K562 (cell line): ENCODE measurements around the gene RNU11. TPM values are rescaled to one million over a fixed set of nuclear protein-coding genes. Genes with fewer than 3 reads are reported as not detected.

Experiments
- ATAC-seq: fragments of 200-7000 bp; cut with Tn5 transposase; 3 replicates; pipeline ENCODE4 v1.9.1; 2020; ENCODE audit warnings: moderate library complexity
- BruUV-seq: library from RNA; stranded (reverse); fragments of 400-500 nt; replicated peaks from 2 replicates; lab custom pipeline; 2021; lab: Mats Ljungman, UMichigan
- CTCF ChIA-PET: fragments of 300-600 bp; formaldehyde crosslinking; extraction: SDS; loops from one replicate; lab custom pipeline; 2021; ENCODE audit warnings: low intra/inter-chr PET ratio; lab: Yijun Ruan, JAX
- POLR2A ChIA-PET: fragments of 300-600, 350-650 bp; sonication (Branson Sonifier 250); formaldehyde crosslinking; extraction: SDS; loops from one replicate; lab custom pipeline; 2021; ENCODE audit warnings: antibody characterized with exemption, inconsistent platforms; lab: Yijun Ruan, JAX
- DNase-seq, 4 experiments: peaks; one replicate each; pipeline versions ENCODE4 v3.0.0 to v3.0.0-alpha.2; 2011 to 2018; ENCODE audit warnings: low spot score in 3 of 4, mixed read lengths in 3 of 4; ENCODE audit errors: extremely low read depth in 1 of 4
- FAIRE-seq: peaks from 2 replicates; lab custom pipeline; 2011; peaks lifted over from hg19 to GRCh38; lab: Jason Lieb, UNC
- H2AFZ ChIP-seq: 2 replicates; pipeline ENCODE4 v1.6.0; 2011; ENCODE audit warnings: low read depth, low read length, control low read depth, inconsistent platforms
- H3K27ac ChIP-seq: fragments of 200-600 bp; 3 replicates; pipeline ENCODE4 v1.8.0; 2011; ENCODE audit warnings: low read depth, mild to moderate bottlenecking, control low read depth, inconsistent platforms, low read length, moderate library complexity, mixed read lengths; ENCODE audit errors: extremely low read depth
- H3K27me3 ChIP-seq, 2 experiments: fragments of 300-600 bp in 1 of 2; 2 replicates in 1 of 2; 3 replicates in 1 of 2; pipeline versions ENCODE4 v1.6.0 to v1.8.0; 2011; ENCODE audit warnings: inconsistent platforms in 2 of 2, low read length in 2 of 2, mild to moderate bottlenecking in 1 of 2, mixed read lengths in 1 of 2, moderate library complexity in 1 of 2; ENCODE audit not compliant: control insufficient read depth in 2 of 2, insufficient read depth in 2 of 2
- H3K36me3 ChIP-seq: fragments of 300-600 bp; 3 replicates; pipeline ENCODE4 v1.8.0; 2011; ENCODE audit warnings: mild to moderate bottlenecking, low read length, inconsistent platforms; ENCODE audit not compliant: control insufficient read depth, insufficient read depth
- H3K4me1 ChIP-seq, 2 experiments: fragments of 200-600 bp in 1 of 2; replicated peaks in 1 of 2; 2 replicates in 1 of 2; 3 replicates in 1 of 2; pipeline versions ENCODE4 v1.5.1 to v1.8.0; 2011; ENCODE audit warnings: inconsistent platforms in 2 of 2, low read length in 2 of 2, mild to moderate bottlenecking in 1 of 2, mixed read lengths in 1 of 2, moderate library complexity in 1 of 2; ENCODE audit not compliant: control insufficient read depth in 2 of 2, insufficient read depth in 2 of 2
- H3K4me2 ChIP-seq: 2 replicates; pipeline ENCODE4 v1.6.1; 2011; ENCODE audit warnings: low read length, control low read depth, inconsistent platforms, mixed read lengths; ENCODE audit not compliant: insufficient read depth
- H3K4me3 ChIP-seq: fragments of 200-600 bp; sonication (generic), shearing (Covaris generic); 2 replicates; pipeline ENCODE4 v1.5.1; 2016; ENCODE audit warnings: control low read depth, inconsistent platforms
- H3K79me2 ChIP-seq: fragments of 200-600 bp; 3 replicates; pipeline ENCODE4 v1.8.0; 2011; ENCODE audit warnings: low read length, inconsistent platforms; ENCODE audit not compliant: control insufficient read depth, insufficient read depth
- H3K9ac ChIP-seq, 2 experiments: 2 replicates each; pipeline versions ENCODE4 v1.6.0 to v1.6.1; 2011; ENCODE audit warnings: low read depth in 2 of 2, low read length in 2 of 2, control low read depth in 1 of 2, inconsistent platforms in 1 of 2, mild to moderate bottlenecking in 1 of 2, mixed read lengths in 1 of 2; ENCODE audit not compliant: insufficient read depth in 1 of 2
- H3K9me1 ChIP-seq: one replicate; pipeline ENCODE4 v1.6.0; 2011; ENCODE audit warnings: inconsistent platforms, mild to moderate bottlenecking, low read length, moderate library complexity; ENCODE audit not compliant: control insufficient read depth, insufficient read depth
- H3K9me3 ChIP-seq: replicated peaks from 2 replicates; pipeline ENCODE4 v1.5.1; 2011; ENCODE audit warnings: low read depth, low read length, inconsistent platforms; ENCODE audit not compliant: control insufficient read depth, insufficient read depth
- H4K20me1 ChIP-seq: replicated peaks from 2 replicates; pipeline ENCODE4 v1.6.1; 2011; ENCODE audit warnings: low read length, inconsistent platforms, mixed read lengths; ENCODE audit not compliant: control insufficient read depth, insufficient read depth
- IRF2 ChIP-seq: sonication (generic); formaldehyde crosslinking; IDR thresholded peaks from 2 replicates; pipeline ENCODE4 v1.8.1; 2022; ENCODE audit warnings: mild to moderate bottlenecking, missing genetic modification reagents
- RUNX1 ChIP-seq: sonication (generic); IDR thresholded peaks from 2 replicates; pipeline ENCODE4 v1.6.1; 2016; ENCODE audit warnings: antibody characterized with exemption, low read depth
- SIX5 ChIP-seq, 2 experiments: IDR thresholded peaks; 2 replicates each; pipeline ENCODE4 v1.6.1; 2011; ENCODE audit warnings: low read length in 2 of 2, borderline replicate concordance in 1 of 2, low read depth in 1 of 2, mild to moderate bottlenecking in 1 of 2, moderate library complexity in 1 of 2; ENCODE audit not compliant: insufficient read depth in 1 of 2
- ZBTB34 ChIP-seq: fragments of 250-450 bp; sonication (Bioruptor Pico); IDR thresholded peaks from 2 replicates; pipeline ENCODE4 v1.8.0; 2021; ENCODE audit warnings: mild to moderate bottlenecking, moderate library complexity
- ZNF217 ChIP-seq: sonication (generic); formaldehyde crosslinking; IDR thresholded peaks from 2 replicates; pipeline ENCODE4 v1.8.0; 2022; ENCODE audit warnings: mild to moderate bottlenecking, missing genetic modification reagents
- ZNF507 ChIP-seq: conservative IDR thresholded peaks from 2 replicates; pipeline ENCODE4 v1.6.1; 2017; ENCODE audit warnings: missing genetic modification characterization, missing compliant biosample characterization
- WGBS: fragments of 100-300 bp; shearing (Covaris generic); methylation state at CpG from one replicate; pipeline ENCODE4 v1.1.6; 2016; ENCODE audit warnings: low coverage, mixed read lengths; ENCODE audit not compliant: insufficient coverage; ENCODE audit errors: missing lambda C conversion rate; 5-methylcytosine and 5-hydroxymethylcytosine counted together
- in situ Hi-C: fragments of 300-500 bp; cut with MboI; formaldehyde crosslinking; loops from 4 replicates; pipeline ENCODE4 v1.15.0; 2018; ENCODE audit warnings: inconsistent platforms, mixed read lengths
- intact Hi-C: fragments of 100-400 bp; cut with micrococcal nuclease; formaldehyde crosslinking; loops from 2 replicates; pipeline ENCODE4 v1.14.2; 2022
- polyA plus RNA-seq, 8 experiments: library from polyadenylated mRNA; depleted of rRNA in 4 of 8; stranded (reverse) in 5 of 8; unstranded in 3 of 8; fragments of >200 nt; fragmentation: Nextera tagmentation in 2 of 8; fragmentation: Illumina TruSeq in 1 of 8; extraction: Ambion mirVana in 2 of 8; extraction: Trizol in 1 of 8; gene quantifications; 2 replicates each; pipeline versions ENCODE4 v1.2.1 to v1.2.3, GENCODE V29; 2011 to 2014; ENCODE audit warnings: inconsistent platforms in 1 of 8, missing spikeins in 1 of 8
- total RNA-seq, 7 experiments: library from RNA; depleted of rRNA in 6 of 7; stranded (reverse); fragments of >200 nt in 6 of 7; fragmentation: Illumina TruSeq in 2 of 7; extraction: Trizol in 2 of 7; gene quantifications; 2 replicates each; pipeline versions ENCODE4 v1.2.1 to v1.2.3, GENCODE V29; 2011 to 2021; ENCODE audit warnings: low replicate concordance in 1 of 7
- TF ChIP-seq, protein P1 (sequence below): fragments of 200-800 bp; sonication (Bioruptor generic); IDR thresholded peaks from 2 replicates; pipeline ENCODE4 v1.6.1; 2017; ENCODE audit warnings: missing genetic modification characterization, missing compliant biosample characterization
- TF ChIP-seq, protein P2 (sequence below): fragments of 450-650 bp; formaldehyde crosslinking; IDR thresholded peaks from 2 replicates; pipeline ENCODE4 v1.4.0; 2020; ENCODE audit warnings: mild to moderate bottlenecking, moderate library complexity

RNU11 gene
- total and polyA plus RNA-seq, 9 of the 15 experiments (the other 6 are each of a cell fraction or from before 2014, with no cell fraction given), result not detected

DNA sequence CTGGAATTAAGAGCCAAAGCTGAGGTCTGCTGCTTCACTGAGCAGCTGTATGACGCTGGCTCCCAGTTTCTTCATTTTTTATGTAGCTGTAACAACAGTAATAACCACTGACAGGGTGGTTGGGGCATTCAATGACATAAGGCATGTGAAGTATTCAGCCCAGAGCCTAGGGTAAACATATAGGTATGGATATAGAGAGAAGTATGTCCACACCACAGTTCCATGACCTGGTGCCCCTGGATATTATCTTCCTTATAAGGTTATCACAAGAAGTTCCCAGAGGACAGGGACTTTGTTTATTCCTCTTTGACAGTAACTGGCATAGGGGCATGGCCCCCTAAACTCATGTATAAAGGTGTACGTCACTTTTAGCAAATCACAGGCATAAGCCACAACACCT is 41.6 kb upstream of the RNU11 start:
- Histone ChIP-seq H3K9me1 (no peaks in the 10 kb centered on the region), H3K4me1 (no peaks in the 10 kb centered on the region), H3K4me2 (no peak overlapping the region), H3K79me2 (no peaks in the 10 kb centered on the region), H3K27ac (no peak overlapping the region), H4K20me1 (no peaks in the 10 kb centered on the region), H3K9me3 (no peaks in the 10 kb centered on the region), H3K9ac (no peak overlapping the region), H2AFZ (no peak overlapping the region), H3K4me3 (no peak overlapping the region), H3K27me3 (no peaks in the 10 kb centered on the region), H3K36me3 (peaks cover 62% of the 10 kb centered on the region; the same call in 2 of the 3 replicates)
- TF ChIP-seq, protein P1, sequence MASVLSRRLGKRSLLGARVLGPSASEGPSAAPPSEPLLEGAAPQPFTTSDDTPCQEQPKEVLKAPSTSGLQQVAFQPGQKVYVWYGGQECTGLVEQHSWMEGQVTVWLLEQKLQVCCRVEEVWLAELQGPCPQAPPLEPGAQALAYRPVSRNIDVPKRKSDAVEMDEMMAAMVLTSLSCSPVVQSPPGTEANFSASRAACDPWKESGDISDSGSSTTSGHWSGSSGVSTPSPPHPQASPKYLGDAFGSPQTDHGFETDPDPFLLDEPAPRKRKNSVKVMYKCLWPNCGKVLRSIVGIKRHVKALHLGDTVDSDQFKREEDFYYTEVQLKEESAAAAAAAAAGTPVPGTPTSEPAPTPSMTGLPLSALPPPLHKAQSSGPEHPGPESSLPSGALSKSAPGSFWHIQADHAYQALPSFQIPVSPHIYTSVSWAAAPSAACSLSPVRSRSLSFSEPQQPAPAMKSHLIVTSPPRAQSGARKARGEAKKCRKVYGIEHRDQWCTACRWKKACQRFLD (CRISPR knock-in tag), result no peak
- no peak for TF ChIP-seq ZNF507 (tag)
- intact Hi-C loops, result no loop called here
- 59% methylated on average over 2 of the region's 2 CpGs for WGBS
- FAIRE-seq (no peak), ATAC-seq (no peak), DNase-seq (no peak)
- CTCF ChIA-PET, result interaction anchor here (1.5 kb wide), 1 partner anchor 89 kb away, joined by 7 read pairs; no protein-coding TSS in a partner anchor
- in situ Hi-C loops, result no loop called here
- no TSS peak for BruUV-seq
- POLR2A ChIA-PET, result interaction anchor here (0.6 to 7.3 kb wide), 6 partner anchors 25 to 98 kb away, joined by 3 to 81 read pairs (median 3); partner anchors contain the start of genes RCC1 and RNU11

DNA sequence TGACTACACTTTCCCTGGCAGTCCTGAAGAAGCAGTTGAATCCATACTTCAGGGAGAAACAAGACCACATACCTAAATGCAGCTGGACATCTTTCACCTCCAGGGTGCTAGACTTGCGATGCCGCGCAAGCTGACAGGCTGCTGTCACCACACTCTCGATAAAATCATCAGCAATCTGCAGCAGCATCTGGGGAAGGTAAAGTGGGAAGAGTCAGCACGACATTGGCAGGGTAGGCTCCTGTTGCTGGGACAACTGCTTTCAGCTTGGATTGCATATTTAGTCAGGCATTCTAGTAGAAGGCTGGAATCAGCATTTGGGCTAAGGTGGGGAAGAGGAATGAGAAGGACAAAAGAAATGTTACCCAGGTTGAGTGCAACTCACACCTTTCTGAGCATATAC is 35.2 kb upstream of the RNU11 start:
- DNase-seq (no peak), ATAC-seq (no peak), FAIRE-seq (no peak)
- intact Hi-C loops, result no loop called here
- TSS peak; percentile 20 for BruUV-seq
- in situ Hi-C loops, result no loop called here
- ChIA-PET CTCF (no interaction called here), POLR2A (interaction anchor here (0.5 to 3.6 kb wide), 5 partner anchors 10 to 36 kb away, joined by 3 to 15 read pairs (median 7); partner anchors contain the start of genes RNU11 and TAF12)
- no peak overlapping the region for H3K4me2 ChIP-seq
- WGBS, result 60% methylated on average over 5 of the region's 5 CpGs
- no peaks in the 10 kb centered on the region for H3K79me2 ChIP-seq
- no peaks in the 10 kb centered on the region for H3K4me1 ChIP-seq
- H3K9me1 ChIP-seq, result no peaks in the 10 kb centered on the region
- no peak overlapping the region for H2AFZ ChIP-seq
- H4K20me1 ChIP-seq, result no peaks in the 10 kb centered on the region
- H3K27ac ChIP-seq, result no peak overlapping the region
- H3K36me3 ChIP-seq, result peaks cover 52% of the 10 kb centered on the region
- H3K4me3 ChIP-seq, result no peak overlapping the region
- no peaks in the 10 kb centered on the region for H3K27me3 ChIP-seq
- no peak for TF ChIP-seq ZBTB34
- TF ChIP-seq SIX5 (IDR thresholded peaks at IDR 0.05; ENCODE audit: borderline replicate concordance in 1 of 2, insufficient read depth in 1 of 2, low read depth in 1 of 2, low read length in 2 of 2), result no peak
- no peak for TF ChIP-seq RUNX1
- TF ChIP-seq, protein P2, sequence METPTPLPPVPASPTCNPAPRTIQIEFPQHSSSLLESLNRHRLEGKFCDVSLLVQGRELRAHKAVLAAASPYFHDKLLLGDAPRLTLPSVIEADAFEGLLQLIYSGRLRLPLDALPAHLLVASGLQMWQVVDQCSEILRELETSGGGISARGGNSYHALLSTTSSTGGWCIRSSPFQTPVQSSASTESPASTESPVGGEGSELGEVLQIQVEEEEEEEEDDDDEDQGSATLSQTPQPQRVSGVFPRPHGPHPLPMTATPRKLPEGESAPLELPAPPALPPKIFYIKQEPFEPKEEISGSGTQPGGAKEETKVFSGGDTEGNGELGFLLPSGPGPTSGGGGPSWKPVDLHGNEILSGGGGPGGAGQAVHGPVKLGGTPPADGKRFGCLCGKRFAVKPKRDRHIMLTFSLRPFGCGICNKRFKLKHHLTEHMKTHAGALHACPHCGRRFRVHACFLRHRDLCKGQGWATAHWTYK (CRISPR knock-in tag), result no peak
- peak; percentile 64; the same call in 1 of the 2 replicates for TF ChIP-seq IRF2 (CRISPR knock-in tag)
- no peak for TF ChIP-seq ZNF217
- no peaks in the 10 kb centered on the region for H3K9me3 ChIP-seq
- H3K9ac ChIP-seq, result peak overlapping the region in 1 of 2 experiments; percentile 53; a peak in 1 of 4 replicates
